ENCODE results near the gene IREB2. TPM values are rescaled to one million over a fixed set of nuclear protein-coding genes. Genes with fewer than 3 reads are reported as not detected.

The IREB2 gene
- total RNA-seq, 1 donor from 2014 or later = 48.7 TPM

DNA sequence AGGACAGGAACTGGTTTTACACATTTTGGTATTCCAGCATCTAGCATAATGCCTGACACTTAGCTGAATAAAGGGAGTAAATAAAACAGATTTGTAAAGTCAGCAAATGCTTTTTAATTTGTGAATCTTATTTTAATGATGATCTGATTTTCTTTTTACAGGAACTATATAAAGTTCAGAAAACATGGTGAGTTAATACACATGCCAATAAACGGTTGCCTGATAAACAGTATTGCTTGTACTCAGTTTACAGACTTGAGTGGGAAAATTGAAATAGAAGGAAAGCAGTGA, 103.7 kb downstream of the IREB2 start:
- H3K9me3 ChIP-seq = no peaks in the 10 kb centered on the region
- no peak for DNase-seq
- H3K27me3 ChIP-seq = no peaks in the 10 kb centered on the region
- H3K36me3 ChIP-seq = peaks cover 37% of the 10 kb centered on the region
- H3K4me3 ChIP-seq = peak overlapping the region; percentile 82
- intact Hi-C loops (cut with DNase I) = no loop called here
- H3K4me1 ChIP-seq = peaks cover 24% of the 10 kb centered on the region
- ATAC-seq = no peak
- TF ChIP-seq, protein P1, sequence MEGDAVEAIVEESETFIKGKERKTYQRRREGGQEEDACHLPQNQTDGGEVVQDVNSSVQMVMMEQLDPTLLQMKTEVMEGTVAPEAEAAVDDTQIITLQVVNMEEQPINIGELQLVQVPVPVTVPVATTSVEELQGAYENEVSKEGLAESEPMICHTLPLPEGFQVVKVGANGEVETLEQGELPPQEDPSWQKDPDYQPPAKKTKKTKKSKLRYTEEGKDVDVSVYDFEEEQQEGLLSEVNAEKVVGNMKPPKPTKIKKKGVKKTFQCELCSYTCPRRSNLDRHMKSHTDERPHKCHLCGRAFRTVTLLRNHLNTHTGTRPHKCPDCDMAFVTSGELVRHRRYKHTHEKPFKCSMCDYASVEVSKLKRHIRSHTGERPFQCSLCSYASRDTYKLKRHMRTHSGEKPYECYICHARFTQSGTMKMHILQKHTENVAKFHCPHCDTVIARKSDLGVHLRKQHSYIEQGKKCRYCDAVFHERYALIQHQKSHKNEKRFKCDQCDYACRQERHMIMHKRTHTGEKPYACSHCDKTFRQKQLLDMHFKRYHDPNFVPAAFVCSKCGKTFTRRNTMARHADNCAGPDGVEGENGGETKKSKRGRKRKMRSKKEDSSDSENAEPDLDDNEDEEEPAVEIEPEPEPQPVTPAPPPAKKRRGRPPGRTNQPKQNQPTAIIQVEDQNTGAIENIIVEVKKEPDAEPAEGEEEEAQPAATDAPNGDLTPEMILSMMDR (IDR thresholded peaks at IDR 0.05) = no peak
- peak overlapping the region; percentile 94 for H3K27ac ChIP-seq

DNA sequence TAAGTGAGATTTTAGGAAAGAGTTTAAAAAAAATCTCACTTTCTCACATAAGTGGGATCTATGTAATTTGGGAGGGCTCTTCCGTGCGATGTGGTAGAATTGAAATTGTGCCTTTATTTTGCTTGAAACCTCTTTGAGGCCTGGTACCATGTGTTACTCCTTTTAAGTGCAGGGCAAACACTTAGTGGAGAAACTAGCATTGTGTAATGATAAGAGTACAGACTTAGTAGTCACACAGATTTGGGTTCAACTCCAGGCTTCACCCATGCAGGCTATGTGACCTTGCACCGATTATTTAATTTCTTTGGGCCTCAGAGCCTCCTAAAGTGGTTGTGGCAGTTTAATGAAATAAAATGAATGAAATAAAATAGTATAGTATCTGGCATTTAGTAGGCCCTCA, 104.6 kb downstream of the IREB2 start:
- H3K9me3 ChIP-seq = no peaks in the 10 kb centered on the region
- no peak overlapping the region for H3K27ac ChIP-seq
- intact Hi-C loops (cut with DNase I) = no loop called here
- peaks cover 46% of the 10 kb centered on the region for H3K36me3 ChIP-seq
- ATAC-seq (peak; percentile 62), DNase-seq (no peak)
- no peak overlapping the region for H3K4me3 ChIP-seq
- TF ChIP-seq, protein P1 (IDR thresholded peaks at IDR 0.05) = no peak
- no peaks in the 10 kb centered on the region for H3K27me3 ChIP-seq
- peaks cover 24% of the 10 kb centered on the region for H3K4me1 ChIP-seq

DNA sequence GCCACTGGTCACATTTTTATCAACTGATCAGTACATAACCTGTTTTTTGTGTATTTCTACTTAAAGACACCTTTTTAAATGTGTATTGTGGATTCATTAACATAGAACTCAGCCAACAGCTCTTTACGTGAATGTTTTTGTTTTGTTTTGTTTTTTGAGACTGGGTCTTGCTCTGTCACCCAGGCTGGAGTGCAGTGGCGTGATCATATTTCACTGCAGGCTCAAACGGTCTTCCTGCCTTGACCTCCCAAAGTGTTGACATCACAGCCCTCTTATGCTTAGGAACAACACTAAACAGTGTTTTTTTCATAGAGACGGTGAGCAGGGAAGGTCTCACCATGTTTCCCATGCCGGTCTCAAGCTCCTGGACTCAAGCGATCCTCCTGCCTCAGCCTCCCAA, 112.2 kb downstream of the IREB2 start:
- TF ChIP-seq, protein P1 (IDR thresholded peaks at IDR 0.05) = no peak
- H3K4me3 ChIP-seq = no peak overlapping the region
- intact Hi-C loops (cut with DNase I) = no loop called here
- DNase-seq (no peak), ATAC-seq (no peak)
- H3K9me3 ChIP-seq = no peaks in the 10 kb centered on the region
- no peaks in the 10 kb centered on the region for H3K4me1 ChIP-seq
- H3K36me3 ChIP-seq = peaks cover 57% of the 10 kb centered on the region
- H3K27me3 ChIP-seq = no peaks in the 10 kb centered on the region
- H3K27ac ChIP-seq = no peak overlapping the region

DNA sequence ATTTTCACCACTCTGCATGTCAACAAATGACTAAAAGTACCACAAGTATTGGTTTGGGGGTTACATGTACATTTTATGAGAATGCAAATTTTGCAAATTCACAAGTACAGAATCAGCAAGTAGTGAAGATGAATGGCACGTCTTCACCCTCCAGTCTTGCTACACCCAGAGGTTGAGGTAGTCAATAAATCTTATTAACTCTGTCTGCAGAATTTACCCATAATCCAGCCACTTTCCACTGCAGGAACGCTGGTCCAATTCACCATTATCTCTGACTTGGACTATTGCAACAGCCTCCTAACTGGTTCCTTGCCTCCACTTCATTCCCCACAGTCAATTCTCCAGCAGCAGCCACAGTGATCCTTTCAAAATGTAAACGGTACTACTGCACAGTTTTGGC, 112.8 kb downstream of the IREB2 start:
- TF ChIP-seq, protein P1 (IDR thresholded peaks at IDR 0.05) = no peak
- DNase-seq (no peak), ATAC-seq (no peak)
- Histone ChIP-seq H3K27ac (no peak overlapping the region), H3K4me1 (no peaks in the 10 kb centered on the region), H3K27me3 (no peaks in the 10 kb centered on the region), H3K4me3 (no peak overlapping the region), H3K36me3 (peaks cover 51% of the 10 kb centered on the region), H3K9me3 (no peaks in the 10 kb centered on the region)
- intact Hi-C loops (cut with DNase I) = no loop called here

Other genes starting within 250 kb of the IREB2 start
- gene ACSBG1, start 203.7 kb upstream of the IREB2 start, total RNA-seq = not detected
- gene DNAJA4, start 173.7 kb upstream of the IREB2 start, total RNA-seq = 17.9 TPM
- gene SKIC8, start 138.6 kb upstream of the IREB2 start, total RNA-seq = 37.9 TPM
- not detected for gene CRABP1, start 97.9 kb upstream of the IREB2 start, total RNA-seq
- 4.1 TPM for gene HYKK, start 69.4 kb downstream of the IREB2 start, total RNA-seq
- 112 TPM for gene PSMA4, start 102.2 kb downstream of the IREB2 start, total RNA-seq
- 1.2 TPM for gene CHRNA5, start 127.3 kb downstream of the IREB2 start, total RNA-seq
- gene CHRNA3, start 182.8 kb downstream of the IREB2 start, total RNA-seq = not detected
- gene CHRNB4, start 203.0 kb downstream of the IREB2 start, total RNA-seq = not detected

All from upper lobe of right lung (tissue), 1 donor.